Hepatocyte (in vitro differentiated cells): Measurements from ENCODE around the gene CHST11.

ENCODE experiments used
- EZH2 ChIP-seq: fragments of 200-600 bp; sonication (generic); IDR thresholded peaks from 2 replicates; pipeline ENCODE4 v1.6.1; 2016; ENCODE audit warnings: antibody characterized with exemption, mild to moderate bottlenecking, borderline replicate concordance
- EZH2phosphoT487 ChIP-seq: fragments of 200-600 bp; sonication (generic); IDR thresholded peaks from one replicate; pipeline ENCODE4 v1.6.1; 2018; ENCODE audit warnings: antibody characterized with exemption, mild to moderate bottlenecking, low read depth, moderate library complexity; ENCODE audit not compliant: unreplicated experiment, severe bottlenecking

DNA sequence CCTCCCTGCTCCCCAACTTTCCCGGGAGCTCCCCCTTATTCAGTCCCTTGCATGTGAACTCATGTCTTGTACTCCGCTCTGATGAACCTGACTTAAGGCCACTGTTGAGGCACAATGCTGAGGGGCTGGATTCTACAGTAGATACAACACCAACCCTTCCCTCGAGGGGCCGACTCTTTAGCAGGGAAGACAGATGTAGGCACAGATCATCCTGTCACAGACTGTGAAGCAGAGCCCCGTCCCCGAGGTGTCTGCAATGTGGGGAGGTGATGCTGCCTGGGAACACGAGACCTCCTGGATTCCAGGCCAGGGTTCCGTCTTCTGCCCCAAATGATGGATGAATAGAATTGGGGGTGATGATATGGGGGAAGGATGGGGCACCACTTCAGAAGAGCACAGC, 175.1 kb downstream of the CHST11 start:
- TF ChIP-seq EZH2 (no peak), EZH2phosphoT487 (no peak)
